ENCODE results near the gene SNF8.
A peak's percentile ranks its signal among the peaks of the same experiment; 100 is the strongest.

The SNF8 gene, protein sequence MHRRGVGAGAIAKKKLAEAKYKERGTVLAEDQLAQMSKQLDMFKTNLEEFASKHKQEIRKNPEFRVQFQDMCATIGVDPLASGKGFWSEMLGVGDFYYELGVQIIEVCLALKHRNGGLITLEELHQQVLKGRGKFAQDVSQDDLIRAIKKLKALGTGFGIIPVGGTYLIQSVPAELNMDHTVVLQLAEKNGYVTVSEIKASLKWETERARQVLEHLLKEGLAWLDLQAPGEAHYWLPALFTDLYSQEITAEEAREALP

DNA sequence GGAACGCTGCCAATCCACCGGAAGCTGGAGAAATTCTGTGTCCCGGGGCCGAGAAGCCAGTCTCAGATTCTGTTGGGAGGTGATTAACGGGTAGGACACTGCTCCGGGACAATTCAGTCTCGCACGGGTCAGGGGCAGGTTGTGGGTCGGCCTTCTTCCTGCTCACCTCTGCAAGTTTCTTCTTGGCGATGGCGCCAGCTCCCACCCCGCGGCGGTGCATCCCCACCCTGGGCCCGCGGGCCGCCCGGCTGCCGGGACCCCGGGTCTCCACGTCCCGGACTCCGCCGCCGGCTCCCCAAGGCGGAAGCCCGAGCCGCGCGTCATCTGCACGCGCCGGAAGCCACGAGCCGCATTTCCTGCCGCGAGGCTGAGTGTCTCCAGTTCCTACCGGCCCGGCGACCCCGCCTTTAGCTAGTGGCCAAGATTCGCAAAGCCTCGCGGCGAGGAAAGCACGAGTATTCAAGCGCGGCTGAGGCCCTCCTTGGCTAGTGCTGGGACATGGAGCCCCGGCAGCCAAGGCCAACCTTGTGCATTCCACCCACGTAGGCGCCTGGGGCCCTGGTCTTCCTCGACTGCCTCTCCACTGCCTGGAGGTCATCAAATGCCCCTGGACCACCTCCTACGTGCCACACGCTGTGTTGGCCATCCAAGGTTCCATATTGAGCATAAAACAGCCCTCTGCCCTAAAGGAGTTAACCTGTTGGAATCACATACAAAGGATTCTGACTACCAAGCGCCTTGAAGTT, at the start of gene SNF8:
Gene SNF8 (minus strand): TSS at position 328 of the 746 bp plus-strand sequence. CDS start 108 bp downstream, at position 220.
- Mint-ChIP-seq H3K4me1 (peaks cover 27% of the 10 kb centered on the region), H3K36me3 (ENCODE audit: low read depth) (peaks cover 14% of the 10 kb centered on the region), H3K9me3 (peaks cover 3% of the 10 kb centered on the region), H3K4me3 (peak within 1 kb of the TSS; percentile 98), H3K27ac (peak within 1 kb of the TSS; percentile 99), H3K27me3 (ENCODE audit: low read depth, poor library complexity) (peaks cover 14% of the 10 kb centered on the region)
- DNase-seq = peak; percentile 93
- no peak for TF ChIP-seq CTCF (IDR thresholded peaks at IDR 0.05)

DNA sequence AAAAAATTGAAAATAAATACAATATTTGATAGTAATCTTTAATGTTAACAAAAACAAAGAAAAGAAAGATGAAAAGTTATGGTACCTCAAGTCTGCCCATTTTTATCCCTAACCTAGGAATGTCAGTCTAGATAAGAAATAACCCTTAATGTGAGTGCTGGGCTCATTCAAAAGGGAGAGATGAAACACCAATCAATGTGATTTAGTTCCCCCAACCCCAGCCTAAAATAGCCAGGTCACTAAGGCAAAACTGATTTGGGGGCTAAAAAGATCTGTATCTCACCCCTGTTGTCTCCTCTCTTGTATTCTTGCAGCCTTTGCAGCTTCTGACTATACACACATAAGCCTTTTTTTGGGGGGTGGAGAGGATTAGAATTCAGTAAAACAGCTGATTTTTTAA, 49.3 kb upstream of the SNF8 start:
- no peak for DNase-seq
- peaks cover 5% of the 10 kb centered on the region for H3K36me3 Mint-ChIP-seq (ENCODE audit: low read depth)
- H3K27me3 Mint-ChIP-seq (ENCODE audit: low read depth, poor library complexity) = peaks cover 8% of the 10 kb centered on the region
- H3K4me1 Mint-ChIP-seq = peaks cover 57% of the 10 kb centered on the region
- H3K27ac Mint-ChIP-seq = peak overlapping the region; percentile 98
- TF ChIP-seq CTCF (IDR thresholded peaks at IDR 0.05) = no peak
- no peaks in the 10 kb centered on the region for H3K9me3 Mint-ChIP-seq
- H3K4me3 Mint-ChIP-seq = peak overlapping the region; percentile 97

GRCh38 chr17:48993305-48993704, 48.7 kb upstream of the SNF8 start:
- no peak for TF ChIP-seq CTCF (IDR thresholded peaks at IDR 0.05)
- Mint-ChIP-seq H3K4me1 (peaks cover 57% of the 10 kb centered on the region), H3K4me3 (peak overlapping the region; percentile 97), H3K9me3 (no peaks in the 10 kb centered on the region), H3K27me3 (ENCODE audit: low read depth, poor library complexity) (peaks cover 3% of the 10 kb centered on the region), H3K27ac (peak overlapping the region; percentile 97), H3K36me3 (ENCODE audit: low read depth) (no peaks in the 10 kb centered on the region)
- no peak for DNase-seq

DNA sequence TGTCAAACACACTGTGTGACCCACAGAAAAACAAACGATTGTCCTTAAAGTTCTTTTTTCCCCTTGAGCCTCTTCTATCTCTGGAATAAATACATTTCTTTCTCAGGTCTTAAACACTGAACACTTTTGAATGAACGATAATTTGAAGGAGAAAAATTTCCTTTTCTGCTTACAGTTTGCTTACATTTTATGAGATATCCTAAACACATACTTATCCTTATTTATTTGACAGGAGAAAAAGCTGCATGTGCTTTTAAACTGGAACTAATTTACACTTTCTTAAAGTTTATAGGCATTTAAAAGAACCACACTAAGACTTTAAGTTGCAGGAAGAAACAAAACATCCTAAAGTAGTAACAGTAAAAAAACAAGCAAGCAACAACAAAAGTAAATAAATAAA, 47.8 kb upstream of the SNF8 start:
- peak overlapping the region; percentile 71 for H3K4me3 Mint-ChIP-seq
- TF ChIP-seq CTCF (IDR thresholded peaks at IDR 0.05) = no peak
- no peaks in the 10 kb centered on the region for H3K36me3 Mint-ChIP-seq (ENCODE audit: low read depth)
- peaks cover 63% of the 10 kb centered on the region for H3K4me1 Mint-ChIP-seq
- no peaks in the 10 kb centered on the region for H3K9me3 Mint-ChIP-seq
- H3K27ac Mint-ChIP-seq = peak overlapping the region; percentile 97
- peaks cover 3% of the 10 kb centered on the region for H3K27me3 Mint-ChIP-seq (ENCODE audit: low read depth, poor library complexity)
- DNase-seq = no peak

DNA sequence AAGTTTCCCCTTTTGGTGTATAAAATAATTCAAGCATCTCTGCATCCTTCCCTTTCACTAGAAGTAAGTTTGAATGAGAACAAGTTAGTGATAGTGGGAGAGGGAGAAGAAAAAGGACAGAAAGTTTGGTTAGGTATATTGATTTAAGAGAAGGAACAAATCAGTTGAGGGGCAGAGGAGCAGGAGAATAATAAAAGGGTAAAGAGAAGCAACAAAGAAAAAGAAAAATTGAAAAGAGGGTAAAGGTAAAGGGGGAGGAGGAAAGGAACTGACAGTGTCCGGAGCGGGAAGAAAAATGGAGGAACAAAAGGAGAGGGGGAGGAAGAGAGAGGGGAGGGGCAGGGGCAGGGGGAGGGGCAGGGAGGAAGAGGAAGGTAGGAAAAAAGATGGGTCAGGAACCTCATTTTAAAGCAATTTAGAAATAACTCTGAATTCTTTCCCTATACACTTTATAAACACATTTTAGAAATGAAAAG, 46.3 kb upstream of the SNF8 start:
- DNase-seq = no peak
- Mint-ChIP-seq H3K4me1 (peaks cover 65% of the 10 kb centered on the region), H3K36me3 (ENCODE audit: low read depth) (no peaks in the 10 kb centered on the region), H3K4me3 (peak overlapping the region; percentile 77), H3K9me3 (no peaks in the 10 kb centered on the region), H3K27me3 (ENCODE audit: low read depth, poor library complexity) (no peaks in the 10 kb centered on the region), H3K27ac (peak overlapping the region; percentile 58)
- no peak for TF ChIP-seq CTCF (IDR thresholded peaks at IDR 0.05)
